Mesodermal cell (in vitro differentiated cells): ENCODE data around the gene KAT6B.

Source experiments
- H3K27ac ChIP-seq: 2 replicates; pipeline ENCODE4 v1.7.0; 2013; ENCODE audit warnings: mild to moderate bottlenecking, low read depth, low read length, moderate library complexity; ENCODE audit not compliant: severe bottlenecking
- H3K36me3 ChIP-seq: 2 replicates; pipeline ENCODE4 v1.7.1; 2013; ENCODE audit warnings: mild to moderate bottlenecking, low read length, moderate library complexity; ENCODE audit not compliant: control insufficient read depth, insufficient read depth
- H3K4me1 ChIP-seq: one replicate; pipeline ENCODE4 v1.7.1; 2013; ENCODE audit warnings: mild to moderate bottlenecking, low read length; ENCODE audit not compliant: insufficient read depth, control insufficient read depth, poor library complexity, severe bottlenecking
- H3K4me3 ChIP-seq: 2 replicates; pipeline ENCODE4 v1.7.0; 2013; ENCODE audit warnings: low read length, control low read depth, mild to moderate bottlenecking; ENCODE audit not compliant: insufficient read depth, poor library complexity, severe bottlenecking; ENCODE audit errors: extremely low read depth
- H3K9me3 ChIP-seq: 2 replicates; pipeline ENCODE4 v1.7.1; 2013; ENCODE audit warnings: mild to moderate bottlenecking, low read length, moderate library complexity; ENCODE audit not compliant: control insufficient read depth
- WGBS, 2 experiments: methylation state at CpG; one replicate each; pipeline ENCODE4 v1.1.5; 2013; ENCODE audit warnings: missing lambda C conversion rate in 2 of 2; ENCODE audit not compliant: insufficient coverage in 2 of 2; 5-methylcytosine and 5-hydroxymethylcytosine counted together

The KAT6B gene

DNA sequence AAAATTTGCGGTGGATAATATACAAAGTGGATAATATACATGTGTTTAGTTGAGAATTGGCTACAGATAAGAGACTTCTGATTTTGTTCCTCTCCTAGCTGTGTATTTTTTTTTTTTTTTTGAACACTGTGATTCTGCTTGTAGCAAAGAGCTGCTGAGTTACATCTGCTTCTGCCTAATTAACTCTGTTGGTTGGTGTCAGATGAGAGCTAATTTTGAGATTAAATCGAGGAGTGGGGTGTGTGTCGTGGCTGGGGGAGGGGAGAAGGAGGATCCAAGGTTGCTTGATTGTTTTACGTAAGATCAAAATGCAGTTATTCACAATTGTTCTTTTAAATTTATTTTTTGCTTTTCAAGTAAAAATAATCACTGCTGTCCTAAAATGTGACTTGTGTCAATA, 11.3 kb downstream of the KAT6B start:
- Histone ChIP-seq H3K4me1 (no peaks in the 10 kb centered on the region), H3K36me3 (peaks cover under 1% of the 10 kb centered on the region), H3K9me3 (no peaks in the 10 kb centered on the region), H3K27ac (no peak overlapping the region), H3K4me3 (no peak overlapping the region)
- WGBS, 2 experiments = 96 to 100% methylated on average over 1 to 3 of the region's 4 CpGs

DNA sequence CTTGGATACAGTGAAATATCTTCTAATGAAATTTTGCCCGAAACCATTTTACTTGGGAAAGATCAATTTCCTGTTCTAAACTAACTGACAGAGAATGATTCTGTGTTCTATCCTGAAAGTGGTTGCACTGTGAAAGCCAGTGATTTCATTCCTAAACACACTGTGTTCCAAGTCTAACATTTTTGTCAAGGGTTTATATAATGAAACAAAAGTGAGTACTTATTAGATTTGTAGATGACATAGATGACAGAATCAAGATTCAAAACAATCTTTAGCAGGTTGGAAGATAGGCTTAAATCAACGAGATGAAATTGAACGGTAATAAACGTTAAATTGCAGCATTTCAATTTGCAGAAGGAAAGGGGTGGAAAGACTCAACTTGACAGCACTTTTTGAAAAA, 13.3 kb downstream of the KAT6B start:
- Histone ChIP-seq H3K36me3 (peaks cover 7% of the 10 kb centered on the region), H3K9me3 (no peaks in the 10 kb centered on the region), H3K4me1 (no peaks in the 10 kb centered on the region), H3K4me3 (no peak overlapping the region), H3K27ac (no peak overlapping the region)
- WGBS, 2 experiments = 100% methylated on average over 3 of the region's 4 CpGs

DNA sequence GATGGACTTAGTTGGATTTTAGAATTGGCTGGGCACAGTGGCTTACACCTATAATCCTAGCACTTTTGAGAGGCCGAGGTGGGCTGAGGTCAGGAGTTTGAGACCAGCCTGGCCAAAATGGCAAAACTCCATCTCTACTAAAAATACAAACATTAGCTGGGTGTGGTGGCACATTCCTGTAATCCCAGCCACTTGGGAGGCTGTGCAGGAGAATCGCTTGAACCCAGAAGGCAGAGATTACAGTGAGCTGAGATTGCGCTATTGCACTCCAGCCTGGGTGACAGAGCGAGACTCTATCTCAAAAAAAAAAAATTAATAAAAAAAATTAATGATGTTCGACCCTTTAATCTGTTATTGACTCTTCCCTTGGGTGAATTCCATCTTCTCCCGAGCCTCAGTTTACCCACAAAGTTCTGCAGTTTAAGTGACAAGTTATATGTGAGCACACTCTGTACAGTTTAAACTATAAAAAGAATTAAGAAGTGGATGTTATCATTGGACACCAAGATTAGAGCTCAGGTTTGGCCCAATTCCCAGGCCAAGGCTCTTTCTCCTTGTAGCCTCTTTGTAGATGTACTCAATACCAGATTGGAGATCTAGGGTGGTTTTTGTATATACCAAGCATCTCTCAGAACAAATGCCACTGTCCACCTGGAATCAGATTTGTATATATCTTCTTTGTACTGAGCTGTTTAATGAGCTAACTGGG, 15.0 kb downstream of the KAT6B start:
- Histone ChIP-seq H3K27ac (no peak overlapping the region), H3K4me1 (no peaks in the 10 kb centered on the region), H3K4me3 (no peak overlapping the region), H3K9me3 (no peaks in the 10 kb centered on the region), H3K36me3 (peaks cover 10% of the 10 kb centered on the region)
- WGBS, 2 experiments = 100% methylated on average over 1 to 4 of the region's 6 CpGs

DNA sequence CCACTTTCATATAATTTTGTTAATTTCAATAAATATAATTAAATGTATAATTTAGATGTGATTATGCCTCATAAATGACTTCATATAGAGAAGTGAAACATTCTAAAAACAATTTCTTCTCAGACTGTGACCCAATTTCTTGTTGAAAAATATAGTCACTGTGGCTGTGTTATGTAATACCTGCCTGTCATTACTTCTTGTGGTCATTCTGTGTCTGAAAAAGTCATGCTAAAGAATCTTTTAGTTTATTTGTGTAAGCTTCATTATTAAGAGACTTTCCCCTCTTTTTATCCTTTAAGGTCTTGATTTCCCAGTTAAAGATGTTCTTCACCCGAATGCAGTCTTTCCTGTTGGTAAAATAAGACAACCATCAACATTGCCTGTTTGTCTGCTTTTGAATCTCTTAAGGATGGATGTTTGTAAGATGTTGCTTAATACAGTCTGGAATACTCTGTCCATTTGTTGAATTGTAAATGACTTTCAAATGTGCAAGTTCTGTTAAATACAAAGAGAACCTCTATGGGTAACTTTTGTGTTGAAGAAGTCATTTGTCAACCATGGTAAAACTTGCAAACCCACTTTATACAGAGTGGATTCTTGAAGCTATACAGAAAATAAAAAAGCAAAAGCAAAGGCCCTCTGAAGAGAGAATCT, 16.0 kb downstream of the KAT6B start:
- 80% methylated on average over 1 of the region's 1 CpG; no CpG with 5 or more reads in 1 of the 2 experiments for WGBS, 2 experiments
- no peak overlapping the region for H3K27ac ChIP-seq
- peaks cover 10% of the 10 kb centered on the region for H3K36me3 ChIP-seq
- H3K9me3 ChIP-seq = no peaks in the 10 kb centered on the region
- no peak overlapping the region for H3K4me3 ChIP-seq
- H3K4me1 ChIP-seq = no peaks in the 10 kb centered on the region

DNA sequence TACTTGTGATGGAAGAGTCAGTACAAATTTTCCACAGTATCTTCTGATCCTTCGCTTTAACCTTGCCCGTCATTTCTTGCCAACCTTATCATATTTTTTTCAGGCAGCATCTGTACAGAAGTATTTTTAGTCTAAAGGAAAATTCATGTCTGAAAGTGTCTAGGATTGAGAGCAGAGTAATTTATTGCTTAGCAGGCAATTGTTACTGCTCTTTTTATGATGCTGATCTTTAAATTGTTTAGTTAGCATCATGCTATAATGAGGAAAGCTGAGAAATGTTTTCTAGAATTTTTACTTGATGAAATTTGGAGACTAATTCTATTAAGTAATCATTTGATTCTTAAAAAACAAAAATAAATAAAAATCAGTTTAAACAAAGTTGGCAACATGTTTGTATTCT, 20.6 kb downstream of the KAT6B start:
- WGBS, 2 experiments = no CpG with 5 or more reads among the region's 2 CpGs
- H3K27ac ChIP-seq = no peak overlapping the region
- H3K36me3 ChIP-seq = peaks cover 10% of the 10 kb centered on the region
- H3K9me3 ChIP-seq = no peaks in the 10 kb centered on the region
- no peaks in the 10 kb centered on the region for H3K4me1 ChIP-seq
- no peak overlapping the region for H3K4me3 ChIP-seq

DNA sequence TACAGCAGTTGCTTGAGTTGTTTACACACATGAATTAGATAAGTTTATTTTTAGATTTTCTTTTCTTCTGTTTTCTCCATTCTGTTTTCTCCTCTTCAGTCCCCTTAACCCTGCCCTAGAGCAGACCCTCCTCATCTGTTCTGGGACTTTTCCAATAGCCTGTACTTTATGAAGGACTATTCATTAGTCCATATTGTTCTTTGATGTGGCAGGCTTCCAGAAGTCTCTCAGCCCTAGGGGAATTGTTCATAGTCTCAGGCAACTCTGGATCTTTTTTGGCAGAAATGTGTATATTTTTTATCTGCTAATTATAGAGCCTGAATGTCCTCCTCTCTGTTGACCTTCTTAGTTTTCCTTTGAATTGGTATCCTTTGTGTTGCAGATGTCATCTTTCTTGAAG, 25.4 kb downstream of the KAT6B start:
- H3K36me3 ChIP-seq = no peaks in the 10 kb centered on the region
- H3K4me1 ChIP-seq = no peaks in the 10 kb centered on the region
- H3K4me3 ChIP-seq = no peak overlapping the region
- H3K27ac ChIP-seq = no peak overlapping the region
- H3K9me3 ChIP-seq = no peaks in the 10 kb centered on the region

DNA sequence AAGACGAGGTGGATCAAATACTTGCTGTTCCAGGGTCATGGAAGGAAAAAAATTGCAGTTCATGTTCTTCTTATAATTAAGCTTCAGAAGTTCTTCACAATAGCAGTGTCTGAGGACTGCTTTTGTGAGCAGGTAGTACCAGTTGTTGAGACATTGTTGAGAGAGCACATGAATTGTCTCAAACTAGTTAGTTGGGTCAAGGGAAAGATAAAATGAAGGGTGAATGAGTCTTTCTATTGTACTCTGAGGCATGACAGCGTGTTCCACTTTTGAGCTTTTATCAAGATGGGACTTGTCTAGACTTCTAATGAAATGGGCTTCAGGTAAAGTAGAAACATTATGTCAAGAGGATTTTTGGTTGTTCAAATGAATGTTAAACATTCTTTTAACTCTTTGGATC, 26.0 kb downstream of the KAT6B start:
- Histone ChIP-seq H3K4me1 (no peaks in the 10 kb centered on the region), H3K27ac (no peak overlapping the region), H3K36me3 (no peaks in the 10 kb centered on the region), H3K9me3 (no peaks in the 10 kb centered on the region), H3K4me3 (no peak overlapping the region)
- WGBS, 2 experiments = 85 to 95% methylated on average over 2 of the region's 2 CpGs

DNA sequence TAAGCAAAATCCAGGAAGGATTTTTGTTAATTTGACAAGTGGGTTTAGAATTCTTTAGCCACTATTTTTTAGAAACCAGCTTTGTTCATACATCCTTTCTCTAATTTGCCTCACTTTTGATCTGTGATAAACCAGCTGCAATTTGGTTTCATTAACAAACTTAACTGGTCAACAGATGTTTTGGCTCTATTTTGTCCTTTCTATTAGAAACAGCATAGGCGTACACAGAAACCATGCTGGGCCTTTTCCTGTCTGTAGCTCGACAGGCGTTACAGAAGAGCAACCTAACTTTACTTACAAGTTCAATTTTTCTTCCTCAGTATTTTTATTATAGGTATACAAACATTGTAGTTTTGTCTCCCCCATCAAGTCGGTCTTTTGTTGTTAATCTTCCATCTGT, 28.2 kb downstream of the KAT6B start:
- no peaks in the 10 kb centered on the region for H3K4me1 ChIP-seq
- H3K9me3 ChIP-seq = no peaks in the 10 kb centered on the region
- 100% methylated on average over 1 of the region's 4 CpGs; no CpG with 5 or more reads in 1 of the 2 experiments for WGBS, 2 experiments
- H3K36me3 ChIP-seq = no peaks in the 10 kb centered on the region
- H3K27ac ChIP-seq = no peak overlapping the region
- H3K4me3 ChIP-seq = no peak overlapping the region

DNA sequence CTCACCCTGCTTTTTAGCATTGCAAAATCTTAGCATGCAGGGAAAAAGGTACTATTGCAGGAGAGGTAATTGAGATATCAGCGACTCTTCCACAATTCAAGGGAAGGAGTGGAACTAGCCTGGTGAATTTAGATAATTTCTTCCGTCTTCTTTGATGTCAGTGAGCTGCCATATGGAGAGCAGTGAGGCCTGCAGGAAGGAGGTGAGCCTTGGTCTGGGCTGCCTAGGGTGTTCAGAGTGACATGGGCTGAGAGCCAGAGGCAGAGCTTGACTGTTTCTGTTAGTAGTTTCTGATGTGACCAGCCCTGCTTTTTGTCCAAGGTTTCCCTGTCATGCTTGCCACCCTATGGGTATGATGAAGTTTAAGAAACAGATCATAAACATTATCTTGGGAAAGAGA, 28.6 kb downstream of the KAT6B start:
- H3K4me3 ChIP-seq = no peak overlapping the region
- H3K36me3 ChIP-seq = no peaks in the 10 kb centered on the region
- no peaks in the 10 kb centered on the region for H3K4me1 ChIP-seq
- H3K27ac ChIP-seq = no peak overlapping the region
- 56 to 78% methylated on average over 1 to 2 of the region's 2 CpGs for WGBS, 2 experiments
- no peaks in the 10 kb centered on the region for H3K9me3 ChIP-seq

DNA sequence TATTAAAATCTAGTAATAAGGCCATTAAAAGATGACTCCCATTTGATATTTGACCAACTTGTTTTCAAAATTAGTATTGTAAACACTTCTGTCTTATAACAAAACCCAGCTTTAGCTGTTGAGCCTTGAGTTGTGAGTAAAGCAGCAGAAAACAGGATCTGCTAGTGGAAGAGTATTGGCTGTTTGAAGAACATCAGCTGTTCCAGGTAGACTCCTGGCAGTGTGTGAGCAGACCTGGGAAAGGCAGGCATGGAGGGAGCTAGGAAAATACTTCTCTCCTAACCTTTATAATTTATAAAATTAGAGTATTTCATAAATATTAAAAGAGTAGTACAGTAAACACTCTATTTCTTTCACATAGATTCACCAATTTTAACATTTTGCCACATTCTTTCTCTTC, 29.0 kb downstream of the KAT6B start:
- H3K9me3 ChIP-seq = no peaks in the 10 kb centered on the region
- no peaks in the 10 kb centered on the region for H3K36me3 ChIP-seq
- no peak overlapping the region for H3K4me3 ChIP-seq
- H3K4me1 ChIP-seq = no peaks in the 10 kb centered on the region
- H3K27ac ChIP-seq = no peak overlapping the region

DNA sequence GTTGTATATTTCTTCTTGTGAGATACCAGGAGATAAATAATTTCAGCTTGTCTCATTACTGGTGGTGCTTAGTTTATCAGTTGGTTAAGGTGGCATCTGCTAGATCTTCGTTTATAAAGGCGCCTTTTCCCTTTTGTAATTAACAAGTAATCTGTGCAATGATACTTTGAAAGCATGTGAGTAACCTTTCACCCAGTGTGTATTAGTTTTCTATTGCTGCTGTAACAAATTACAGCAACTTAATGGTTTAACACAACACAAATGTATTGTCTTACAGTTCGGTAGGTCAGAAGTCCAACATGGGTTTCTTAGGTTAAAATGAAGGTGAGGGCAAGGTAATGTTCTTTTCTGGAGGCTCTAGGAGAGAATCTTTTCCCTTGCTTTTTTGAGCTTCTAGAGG, 30.5 kb downstream of the KAT6B start:
- Histone ChIP-seq H3K4me3 (no peak overlapping the region), H3K9me3 (no peaks in the 10 kb centered on the region), H3K36me3 (no peaks in the 10 kb centered on the region), H3K27ac (no peak overlapping the region), H3K4me1 (no peaks in the 10 kb centered on the region)
- no CpG with 5 or more reads among the region's 3 CpGs for whole genome bisulfite sequencing, 2 experiments
